ENCODE data around the gene CORIN.

CORIN gene

GRCh38 chr4:47675806-47676205, 162.1 kb downstream of the CORIN start:
- DNase-seq = no peak

- no peak for DNase-seq
Observed at GRCh38 chr4:47674144-47674543, 163.7 kb downstream of the CORIN start.

- no peak for DNase-seq
Observed at GRCh38 chr4:47672696-47673095, 165.2 kb downstream of the CORIN start.

- DNase-seq = no peak
Observed at GRCh38 chr4:47669946-47670345, 167.9 kb downstream of the CORIN start.

GRCh38 chr4:47668810-47669408, 169.0 kb downstream of the CORIN start:
- no peak for DNase-seq

- DNase-seq = no peak
Observed at GRCh38 chr4:47668256-47668655, 169.6 kb downstream of the CORIN start.

- no peak for DNase-seq
Observed at GRCh38 chr4:47667552-47667951, 170.3 kb downstream of the CORIN start.

- DNase-seq = no peak
Observed at GRCh38 chr4:47664051-47664826, 173.6 kb downstream of the CORIN start.

GRCh38 chr4:47662975-47663374, 174.9 kb downstream of the CORIN start:
- DNase-seq = no peak

- no peak for DNase-seq
Observed at GRCh38 chr4:47661741-47662140, 176.1 kb downstream of the CORIN start.

- no peak for DNase-seq
Observed at GRCh38 chr4:47659342-47659741, 178.5 kb downstream of the CORIN start.

- no peak for DNase-seq
Observed at GRCh38 chr4:47654972-47655693, 182.7 kb downstream of the CORIN start.

GRCh38 chr4:47652092-47652491, 185.8 kb downstream of the CORIN start:
- no peak for DNase-seq

- no peak for DNase-seq
Observed at GRCh38 chr4:47651231-47651630, 186.6 kb downstream of the CORIN start.

GRCh38 chr4:47650584-47651130, 187.2 kb downstream of the CORIN start:
- DNase-seq = no peak

GRCh38 chr4:47647544-47647943, 190.3 kb downstream of the CORIN start:
- DNase-seq = no peak

GRCh38 chr4:47647029-47647428, 190.8 kb downstream of the CORIN start:
- no peak for DNase-seq

GRCh38 chr4:47646372-47646771, 191.5 kb downstream of the CORIN start:
- no peak for DNase-seq

GRCh38 chr4:47643845-47644244, 194.0 kb downstream of the CORIN start:
- DNase-seq = no peak

GRCh38 chr4:47642985-47643760, 194.7 kb downstream of the CORIN start:
- DNase-seq = no peak

GRCh38 chr4:47642191-47642830, 195.6 kb downstream of the CORIN start:
- no peak for DNase-seq

GRCh38 chr4:47641755-47642154, 196.1 kb downstream of the CORIN start:
- no peak for DNase-seq

All from activated effector memory CD4-positive, alpha-beta T cell treated with anti-CD3 and anti-CD28 coated beads, Interleukin-2, amount 50 U/mL, for 16 hours (primary cell).